ENCODE data around the gene ZSCAN1. TPM values are rescaled to one million over a fixed set of nuclear protein-coding genes. Genes with fewer than 3 reads are reported as not detected.

The ZSCAN1 gene
- total RNA-seq, 1 donor: not detected

DNA sequence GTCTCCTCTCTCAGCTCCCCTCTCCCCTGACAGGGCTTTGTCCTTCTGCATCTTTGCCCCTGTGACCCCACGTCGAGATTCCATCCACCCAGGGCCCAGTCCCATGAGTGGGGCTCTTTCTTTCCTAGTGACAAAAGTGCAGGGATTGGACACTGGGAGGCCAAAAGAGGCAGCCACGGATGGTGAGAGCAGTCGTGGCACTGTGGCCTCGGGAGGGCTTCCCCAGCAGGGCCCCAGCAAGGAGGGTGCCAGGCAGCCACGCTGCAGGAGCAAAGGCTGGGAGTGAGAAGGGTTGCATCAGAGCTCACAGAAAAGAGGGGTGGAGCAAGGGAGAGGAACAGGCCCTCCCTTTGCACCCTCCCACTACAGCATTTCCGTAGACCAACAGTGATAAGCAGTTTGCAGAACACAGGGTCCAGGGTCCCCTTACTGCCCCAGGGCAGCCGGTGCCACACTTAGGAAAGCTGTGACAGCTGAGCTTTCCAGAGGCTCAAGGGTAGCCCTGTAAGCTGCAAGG, 4.9 kb downstream of the ZSCAN1 start:
- TF ChIP-seq, protein P1, sequence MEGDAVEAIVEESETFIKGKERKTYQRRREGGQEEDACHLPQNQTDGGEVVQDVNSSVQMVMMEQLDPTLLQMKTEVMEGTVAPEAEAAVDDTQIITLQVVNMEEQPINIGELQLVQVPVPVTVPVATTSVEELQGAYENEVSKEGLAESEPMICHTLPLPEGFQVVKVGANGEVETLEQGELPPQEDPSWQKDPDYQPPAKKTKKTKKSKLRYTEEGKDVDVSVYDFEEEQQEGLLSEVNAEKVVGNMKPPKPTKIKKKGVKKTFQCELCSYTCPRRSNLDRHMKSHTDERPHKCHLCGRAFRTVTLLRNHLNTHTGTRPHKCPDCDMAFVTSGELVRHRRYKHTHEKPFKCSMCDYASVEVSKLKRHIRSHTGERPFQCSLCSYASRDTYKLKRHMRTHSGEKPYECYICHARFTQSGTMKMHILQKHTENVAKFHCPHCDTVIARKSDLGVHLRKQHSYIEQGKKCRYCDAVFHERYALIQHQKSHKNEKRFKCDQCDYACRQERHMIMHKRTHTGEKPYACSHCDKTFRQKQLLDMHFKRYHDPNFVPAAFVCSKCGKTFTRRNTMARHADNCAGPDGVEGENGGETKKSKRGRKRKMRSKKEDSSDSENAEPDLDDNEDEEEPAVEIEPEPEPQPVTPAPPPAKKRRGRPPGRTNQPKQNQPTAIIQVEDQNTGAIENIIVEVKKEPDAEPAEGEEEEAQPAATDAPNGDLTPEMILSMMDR (IDR thresholded peaks at IDR 0.05; ENCODE audit: insufficient read depth, low read length): no peak
- no peak overlapping the region for H3K4me3 ChIP-seq (ENCODE audit: low read depth, low read length)
- DNase-seq (ENCODE audit: low read depth): no peak

DNA sequence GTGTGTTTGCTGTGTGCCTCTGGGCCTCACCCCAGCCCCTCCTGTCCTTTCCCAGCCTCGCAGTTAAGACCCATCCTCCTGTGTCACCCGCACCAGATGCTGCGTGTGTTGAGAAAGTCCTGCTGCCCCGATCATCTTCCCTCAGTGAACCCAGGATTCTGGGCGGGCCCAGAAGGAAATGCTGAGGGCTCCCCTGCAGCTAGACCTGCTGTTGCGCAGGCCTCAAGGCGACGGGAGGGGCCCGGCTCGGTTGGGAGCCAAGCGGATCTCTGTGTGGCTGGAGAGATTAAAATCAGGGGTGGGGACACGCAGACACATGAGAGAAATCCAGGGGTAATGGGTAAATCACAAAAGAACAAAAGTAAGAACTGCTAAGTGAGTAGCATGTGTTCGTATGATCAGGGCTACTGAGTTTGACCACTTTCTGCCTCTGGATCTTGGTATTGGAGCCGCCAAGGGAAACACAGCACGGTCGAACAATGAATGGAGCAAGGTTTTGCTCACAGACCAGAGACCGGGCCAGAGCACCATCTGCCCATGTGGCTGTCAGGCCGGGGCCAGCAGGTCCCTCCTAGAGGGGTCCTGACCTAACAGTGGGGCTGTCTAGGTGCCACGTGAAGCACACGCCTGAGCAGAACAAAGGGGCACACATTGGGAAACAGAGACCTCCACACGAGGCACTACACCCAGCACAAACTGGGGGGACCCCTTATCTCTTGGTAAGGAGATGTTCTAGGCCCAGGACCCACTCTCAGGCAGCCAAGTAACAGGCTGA, 7.1 kb downstream of the ZSCAN1 start:
- no peak overlapping the region for H3K4me3 ChIP-seq (ENCODE audit: low read depth, low read length)
- TF ChIP-seq, protein P1 (IDR thresholded peaks at IDR 0.05; ENCODE audit: insufficient read depth, low read length): no peak
- no peak for DNase-seq (ENCODE audit: low read depth)

DNA sequence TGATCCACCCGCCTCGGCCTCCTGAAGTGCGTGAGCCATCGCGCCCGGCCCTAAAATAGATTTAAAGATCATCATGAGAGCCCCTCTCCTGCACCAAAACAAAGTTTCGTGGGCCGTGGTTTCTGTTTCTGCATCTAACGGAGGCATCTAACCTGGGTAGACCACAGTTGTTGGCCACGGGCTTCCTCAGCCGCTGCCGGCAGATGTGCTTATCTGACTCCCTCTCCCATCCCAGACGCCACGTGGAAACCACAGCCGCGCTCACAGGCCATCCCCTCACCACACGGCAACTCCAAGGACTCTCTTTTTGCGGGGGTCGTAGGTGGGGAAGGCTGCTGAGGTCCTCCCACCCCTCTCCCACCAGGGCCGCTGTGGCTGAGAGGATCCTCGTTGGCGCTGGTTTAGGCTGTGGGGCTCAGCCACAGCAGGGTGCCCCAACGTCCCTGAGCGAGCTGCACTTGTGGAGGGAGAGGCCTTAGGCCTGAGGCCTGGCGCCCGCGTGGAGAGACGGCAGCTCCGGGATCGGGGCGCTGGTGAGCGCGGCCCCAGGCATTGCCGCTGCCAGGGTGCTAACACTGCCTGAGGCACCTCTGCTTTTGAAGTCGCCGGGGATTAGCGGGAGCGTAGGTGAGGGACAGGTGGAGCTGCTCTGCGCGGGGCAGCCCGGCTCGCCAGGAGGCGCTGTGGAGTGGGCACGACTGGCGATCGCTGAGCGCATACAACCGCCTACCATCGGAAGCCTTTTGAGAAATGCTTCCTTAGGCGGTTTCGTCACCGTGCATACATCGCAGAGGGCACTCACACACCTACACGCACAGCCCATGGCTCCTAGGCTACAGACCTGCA, 8.9 kb downstream of the ZSCAN1 start:
- DNase-seq (ENCODE audit: low read depth): no peak
- H3K4me3 ChIP-seq (ENCODE audit: low read depth, low read length): no peak overlapping the region
- TF ChIP-seq, protein P1 (IDR thresholded peaks at IDR 0.05; ENCODE audit: insufficient read depth, low read length): no peak

DNA sequence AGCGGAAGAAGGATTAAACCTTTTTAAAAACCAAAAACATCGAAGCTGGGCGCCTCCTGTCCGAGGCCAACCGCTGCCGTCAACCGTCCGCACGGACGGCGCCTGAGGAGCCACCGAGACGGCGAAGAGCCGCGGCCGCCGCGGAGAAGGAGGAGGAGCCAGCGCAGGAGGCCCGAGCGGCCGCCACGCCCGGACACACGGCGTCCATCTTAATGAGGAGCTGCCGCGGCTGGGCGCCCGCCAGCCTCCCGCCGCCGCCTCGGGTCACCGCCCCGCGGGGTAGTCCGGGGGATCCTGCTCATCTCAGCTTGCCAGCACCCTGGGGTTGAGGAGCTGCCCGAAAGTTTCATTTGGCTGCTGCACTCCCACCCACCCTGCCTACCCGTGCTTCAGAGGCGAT, 10.6 kb downstream of the ZSCAN1 start:
- TF ChIP-seq, protein P1 (IDR thresholded peaks at IDR 0.05; ENCODE audit: insufficient read depth, low read length): no peak
- DNase-seq (ENCODE audit: low read depth): no peak
- no peak overlapping the region for H3K4me3 ChIP-seq (ENCODE audit: low read depth, low read length)

DNA sequence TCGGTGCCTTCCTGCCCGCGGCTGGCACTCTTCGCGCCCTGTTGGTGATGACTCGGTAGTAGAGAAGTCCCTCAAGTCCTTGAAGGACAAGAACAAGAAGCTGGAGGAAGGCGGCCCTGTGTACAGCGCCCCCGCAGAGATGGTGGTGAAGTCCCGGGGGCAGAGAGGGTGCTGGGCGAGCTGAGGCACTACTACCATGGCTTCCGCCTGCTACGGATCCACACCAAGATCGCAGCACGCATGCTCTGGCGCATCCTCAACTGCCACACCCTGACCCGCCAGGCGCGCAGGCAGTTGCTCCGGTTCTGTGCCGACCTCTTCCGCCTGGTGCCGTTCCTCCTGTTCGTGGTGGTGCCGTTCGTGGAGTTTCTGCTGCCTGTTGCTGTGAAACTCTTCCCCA, 11.1 kb downstream of the ZSCAN1 start:
- TF ChIP-seq, protein P1 (IDR thresholded peaks at IDR 0.05; ENCODE audit: insufficient read depth, low read length): no peak
- no peak for DNase-seq (ENCODE audit: low read depth)

DNA sequence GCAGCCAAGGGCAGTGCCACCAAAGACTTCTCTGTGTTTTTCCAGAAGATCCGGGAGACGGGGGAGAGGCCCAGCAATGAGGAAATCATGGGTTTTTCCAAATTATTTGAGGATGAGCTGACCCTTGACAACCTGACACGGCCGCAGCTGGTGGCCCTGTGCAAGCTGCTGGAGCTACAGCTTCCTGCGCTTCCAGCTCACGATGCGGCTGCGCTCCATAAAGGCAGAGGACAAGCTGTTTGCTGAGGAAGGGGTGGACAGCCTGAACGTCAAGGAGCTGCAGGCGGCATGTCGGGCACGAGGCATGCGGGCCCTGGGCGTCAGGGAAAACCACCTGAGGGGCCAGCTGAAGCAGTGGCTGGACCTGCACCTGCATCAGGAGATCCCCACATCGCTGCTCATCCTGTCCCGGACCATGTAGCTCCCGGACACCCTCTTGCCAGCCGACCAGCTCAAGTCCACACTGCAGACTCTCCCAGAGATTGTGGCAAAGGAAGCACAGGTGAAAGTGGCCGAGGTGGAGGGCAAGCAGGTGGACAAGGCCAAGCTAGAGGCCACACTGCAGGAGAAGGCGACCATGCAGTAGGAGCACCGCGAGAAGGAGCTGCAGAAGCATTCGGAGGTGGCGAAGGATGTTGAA, 11.7 kb downstream of the ZSCAN1 start:
- no peak for DNase-seq (ENCODE audit: low read depth)
- no peak overlapping the region for H3K4me3 ChIP-seq (ENCODE audit: low read depth, low read length)
- TF ChIP-seq, protein P1 (IDR thresholded peaks at IDR 0.05; ENCODE audit: insufficient read depth, low read length): no peak

More for the DNA sequence above, 11.1 kb downstream of the ZSCAN1 start:
- no peak overlapping the region for H3K4me3 ChIP-seq (ENCODE audit: low read depth, low read length)
